Calu3 (cell line): ENCODE measurements around the gene LEF1. TPM values are rescaled to one million over a fixed set of nuclear protein-coding genes. Genes with fewer than 3 reads are reported as not detected.

ENCODE experiments used
- BruUV-seq: library from RNA; stranded (reverse); fragments of 400-500 nt; replicated peaks from 2 replicates; lab custom pipeline; 2021; lab: Mats Ljungman, UMichigan
- CTCF ChIA-PET: fragments of 300-600 bp; sonication (Branson Sonifier 250); formaldehyde crosslinking; loops from one replicate; lab custom pipeline; 2022; ENCODE audit warnings: antibody characterized with exemption; lab: Charles Lee
- DNase-seq: peaks from one replicate; pipeline ENCODE4 v3.0.0; 2022
- H3K27ac Mint-ChIP-seq: one replicate; pipeline ENCODE4 v1.8.0; 2022; ENCODE audit warnings: mixed read lengths; ENCODE audit not compliant: unreplicated experiment
- H3K27me3 Mint-ChIP-seq: one replicate; pipeline ENCODE4 v1.8.0; 2022; ENCODE audit warnings: mixed read lengths; ENCODE audit not compliant: unreplicated experiment
- H3K36me3 Mint-ChIP-seq: one replicate; pipeline ENCODE4 v1.8.0; 2022; ENCODE audit warnings: mild to moderate bottlenecking, moderate library complexity, mixed read lengths; ENCODE audit not compliant: insufficient read depth, unreplicated experiment
- H3K4me1 Mint-ChIP-seq: one replicate; pipeline ENCODE4 v1.8.0; 2022; ENCODE audit warnings: mild to moderate bottlenecking, low read depth, mixed read lengths; ENCODE audit not compliant: unreplicated experiment
- H3K4me3 Mint-ChIP-seq: one replicate; pipeline ENCODE4 v1.8.0; 2022; ENCODE audit warnings: mild to moderate bottlenecking, low read depth, moderate library complexity, mixed read lengths; ENCODE audit not compliant: unreplicated experiment
- H3K9me3 Mint-ChIP-seq: one replicate; pipeline ENCODE4 v1.8.0; 2022; ENCODE audit warnings: low read depth, mixed read lengths; ENCODE audit not compliant: unreplicated experiment
- CTCF ChIP-seq: fragments of 200-600 bp; IDR thresholded peaks from one replicate; pipeline ENCODE4 v1.8.0; 2022; ENCODE audit warnings: antibody characterized with exemption; ENCODE audit not compliant: unreplicated experiment
- intact Hi-C: fragments of 100-400 bp; cut with micrococcal nuclease; formaldehyde crosslinking; loops from one replicate; pipeline ENCODE4 v1.10.0; 2022; ENCODE audit not compliant: unreplicated experiment
- total RNA-seq: library from RNA; stranded (reverse); gene quantifications from 2 replicates; pipeline ENCODE4 v1.2.3, GENCODE V29; 2022

The LEF1 gene
- total RNA-seq, 1 experiment from 2014 or later = not detected

GRCh38 chr4:108140328-108140727 is 28.4 kb downstream of the LEF1 start:
- no TSS peak for BruUV-seq
- DNase-seq = no peak
- Mint-ChIP-seq H3K9me3 (no peaks in the 10 kb centered on the region), H3K36me3 (no peaks in the 10 kb centered on the region), H3K4me3 (no peak overlapping the region), H3K27me3 (peaks cover 5% of the 10 kb centered on the region), H3K4me1 (no peaks in the 10 kb centered on the region), H3K27ac (no peak overlapping the region)
- intact Hi-C loops = no loop called here
- no peak for TF ChIP-seq CTCF
- CTCF ChIA-PET = no interaction called here

DNA sequence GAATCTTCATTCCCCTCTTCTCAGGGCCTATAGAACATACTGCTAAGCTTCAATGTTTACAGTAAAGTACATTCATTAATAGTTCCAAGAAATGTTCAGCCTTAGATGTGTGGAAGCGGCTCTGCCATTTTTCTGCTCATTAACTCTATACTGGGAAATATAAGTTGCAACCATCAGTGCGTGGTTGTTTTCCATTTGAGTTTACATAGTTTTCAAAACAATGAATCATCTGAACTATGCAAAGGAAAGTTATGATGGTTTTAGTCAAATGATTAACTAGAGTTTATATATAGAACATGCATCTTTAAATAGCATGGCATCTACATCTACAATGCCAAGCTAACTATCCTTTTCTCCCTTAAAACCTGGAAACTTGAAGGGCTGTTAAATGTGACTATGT is 29.6 kb downstream of the LEF1 start:
- no peak for DNase-seq
- no peak for TF ChIP-seq CTCF
- CTCF ChIA-PET = no interaction called here
- peaks cover 17% of the 10 kb centered on the region for H3K27me3 Mint-ChIP-seq
- no peaks in the 10 kb centered on the region for H3K9me3 Mint-ChIP-seq
- intact Hi-C loops = no loop called here
- no TSS peak for BruUV-seq
- no peak overlapping the region for H3K27ac Mint-ChIP-seq
- no peaks in the 10 kb centered on the region for H3K4me1 Mint-ChIP-seq
- H3K4me3 Mint-ChIP-seq = no peak overlapping the region
- H3K36me3 Mint-ChIP-seq = no peaks in the 10 kb centered on the region

- Mint-ChIP-seq H3K36me3 (no peaks in the 10 kb centered on the region), H3K9me3 (no peaks in the 10 kb centered on the region), H3K4me3 (no peak overlapping the region), H3K27ac (no peak overlapping the region), H3K4me1 (no peaks in the 10 kb centered on the region), H3K27me3 (peaks cover 23% of the 10 kb centered on the region)
- CTCF ChIA-PET = no interaction called here
- DNase-seq = no peak
- intact Hi-C loops = no loop called here
- no TSS peak for BruUV-seq
- TF ChIP-seq CTCF = no peak
Measured at GRCh38 chr4:108135549-108136209, 33.1 kb downstream of the LEF1 start.

GRCh38 chr4:108130955-108131354 is 37.8 kb downstream of the LEF1 start:
- H3K9me3 Mint-ChIP-seq = no peaks in the 10 kb centered on the region
- no TSS peak for BruUV-seq
- intact Hi-C loops = no loop called here
- DNase-seq = no peak
- peaks cover 23% of the 10 kb centered on the region for H3K27me3 Mint-ChIP-seq
- TF ChIP-seq CTCF = no peak
- CTCF ChIA-PET = no interaction called here
- no peak overlapping the region for H3K27ac Mint-ChIP-seq
- no peak overlapping the region for H3K4me3 Mint-ChIP-seq
- H3K4me1 Mint-ChIP-seq = no peaks in the 10 kb centered on the region
- H3K36me3 Mint-ChIP-seq = no peaks in the 10 kb centered on the region
